GM19463 (cell line): ENCODE data around the gene WASHC2A.
"Not testable (repeated sequence)": the region's sequence is repeated elsewhere in the genome, so short reads cannot be mapped to it uniquely, and the experiment has no call there.

ENCODE experiments used
- ATAC-seq: cut with Tn5 transposase; IDR thresholded peaks from one replicate; pipeline ENCODE4 v1.9.1; 2021; ENCODE audit warnings: mild to moderate bottlenecking, moderate library complexity; ENCODE audit not compliant: unreplicated experiment

Gene WASHC2A

GRCh38 chr10:50145575-50145974 is 77.8 kb downstream of the WASHC2A start:
- ATAC-seq: not testable (repeated sequence)

GRCh38 chr10:50152792-50153272 is 85.1 kb downstream of the WASHC2A start:
- ATAC-seq: no peak

GRCh38 chr10:50157868-50158267 is 90.1 kb downstream of the WASHC2A start:
- not testable (repeated sequence) for ATAC-seq

GRCh38 chr10:50159856-50160255 is 92.1 kb downstream of the WASHC2A start:
- ATAC-seq: not testable (repeated sequence)

GRCh38 chr10:50165038-50165437 is 97.3 kb downstream of the WASHC2A start:
- ATAC-seq: not testable (repeated sequence)

GRCh38 chr10:50167833-50168232 is 100.1 kb downstream of the WASHC2A start:
- not testable (repeated sequence) for ATAC-seq

GRCh38 chr10:50169506-50169905 is 101.8 kb downstream of the WASHC2A start:
- ATAC-seq: not testable (repeated sequence)

GRCh38 chr10:50174788-50175525 is 107.2 kb downstream of the WASHC2A start:
- not testable (repeated sequence) for ATAC-seq
